ENCODE results near the gene ADAMTSL3. TPM values are rescaled to one million over a fixed set of nuclear protein-coding genes. Genes with fewer than 3 reads are reported as not detected.

ADAMTSL3 gene
- total and polyA plus RNA-seq, 2 of the 4 experiments (the other 2 are of a cell fraction), result under 0.01 to 0.02 TPM

- in situ Hi-C loops (cut with MboI; ENCODE audit: low sequenced_read_pairs), result no loop called here
- Histone ChIP-seq H3K23ac (ENCODE audit: low read depth, low read length) (no peak overlapping the region), H2AK5ac (ENCODE audit: low read depth, low read length) (no peak overlapping the region), H3K79me1 (ENCODE audit: low read depth in 1 of 2, low read length in 2 of 2) (no peaks in the 10 kb centered on the region), H2BK120ac (ENCODE audit: low read depth, low read length) (no peak overlapping the region), H2BK5ac (ENCODE audit: low read depth, low read length, poor library complexity, severe bottlenecking) (no peak overlapping the region), H2BK20ac (ENCODE audit: low read depth, low read length) (no peak overlapping the region), H3K27me3 (ENCODE audit: control insufficient read depth, insufficient read depth, low read length) (no peaks in the 10 kb centered on the region; the same call in 1 of the 2 replicates), H3K9me3 (ENCODE audit: control insufficient read depth, insufficient read depth, low read length) (no peaks in the 10 kb centered on the region), H2AK9ac (replicated peaks; ENCODE audit: low read depth, low read length, poor library complexity) (no peak overlapping the region), H3K18ac (ENCODE audit: low read depth, low read length) (no peak overlapping the region), H3K36me3 (ENCODE audit: control insufficient read depth, insufficient read depth, low read length) (no peaks in the 10 kb centered on the region), H3K4ac (ENCODE audit: low read depth, low read length) (no peak overlapping the region), H3K4me2 (ENCODE audit: low read depth, low read length) (no peak overlapping the region), H2BK15ac (ENCODE audit: low read depth, low read length) (no peak overlapping the region), H3K9me1 (ENCODE audit: insufficient read depth, low read length) (no peaks in the 10 kb centered on the region), H4K5ac (ENCODE audit: low read depth, low read length) (no peak overlapping the region), H2AFZ (replicated peaks; ENCODE audit: low read length, poor library complexity) (no peak overlapping the region), H4K91ac (ENCODE audit: insufficient read depth, low read depth, low read length) (no peak overlapping the region), H3K4me3 (ENCODE audit: insufficient read depth, low read depth, low read length) (no peak overlapping the region), H3K9ac (ENCODE audit: low read depth, low read length) (no peak overlapping the region), H4K8ac (ENCODE audit: low read depth in 2 of 2, low read length in 2 of 2) (no peak overlapping the region), H3K4me1 (ENCODE audit: control insufficient read depth, insufficient read depth, low read length) (no peaks in the 10 kb centered on the region), H3K14ac (replicated peaks; ENCODE audit: low read depth, low read length) (no peak overlapping the region), H3K56ac (ENCODE audit: extremely low read depth, insufficient read depth, low read length) (no peak overlapping the region), H3K27ac (ENCODE audit: insufficient read depth, low read length) (no peak overlapping the region), H4K20me1 (ENCODE audit: insufficient read depth, low read length) (no peaks in the 10 kb centered on the region)
- CTCF ChIA-PET, result no interaction called here
- intact Hi-C loops (cut with micrococcal nuclease), result no loop called here
- no TSS peak for BruUV-seq (replicated peaks)
- no peak for ATAC-seq (ENCODE audit: low read depth)
- no peak for TF ChIP-seq RAD21 (IDR thresholded peaks at IDR 0.05; ENCODE audit: low read length)
- TF ChIP-seq NFE2L2 (IDR thresholded peaks at IDR 0.05; ENCODE audit: low read depth, low read length), result no peak
- TF ChIP-seq ELK1 (IDR thresholded peaks at IDR 0.05; ENCODE audit: borderline replicate concordance, low read depth, low read length), result no peak
- no peak for TF ChIP-seq RCOR1 (IDR thresholded peaks at IDR 0.05; ENCODE audit: insufficient replicate concordance, low read length)
- TF ChIP-seq MAFK (IDR thresholded peaks at IDR 0.05; ENCODE audit: low read depth, low read length), result no peak
- no peak for TF ChIP-seq FOS (IDR thresholded peaks at IDR 0.05; ENCODE audit: low read depth, low read length)
- no peak for TF ChIP-seq BHLHE40 (IDR thresholded peaks at IDR 0.05; ENCODE audit: low read depth, low read length)
- TF ChIP-seq POLR2A (IDR thresholded peaks at IDR 0.05; ENCODE audit: low read depth, low read length), result no peak
- TF ChIP-seq RFX5 (IDR thresholded peaks at IDR 0.05; ENCODE audit: low read depth, low read length), result no peak
- TF ChIP-seq MXI1 (IDR thresholded peaks at IDR 0.05; ENCODE audit: borderline replicate concordance, low read depth, low read length), result no peak
- no peak for TF ChIP-seq MAZ (IDR thresholded peaks at IDR 0.05; ENCODE audit: borderline replicate concordance, low read depth, low read length)
- no peak for TF ChIP-seq CEBPB (IDR thresholded peaks at IDR 0.05; ENCODE audit: low read depth, low read length)
- no peak for TF ChIP-seq USF2 (IDR thresholded peaks at IDR 0.05; ENCODE audit: low read depth, low read length)
- TF ChIP-seq CHD1 (IDR thresholded peaks at IDR 0.05; ENCODE audit: low read depth, low read length), result no peak
- no peak for TF ChIP-seq SMC3 (IDR thresholded peaks at IDR 0.05; ENCODE audit: low read depth, low read length)
- no peak for TF ChIP-seq CTCF (conservative IDR thresholded peaks at IDR 0.05; ENCODE audit: low read depth, low read length)
- dilution Hi-C loops (cut with HindIII; ENCODE audit: low sequenced_read_pairs, unreplicated experiment), result no loop called here
- POLR2A ChIA-PET (ENCODE audit: unreplicated experiment), result interaction anchor here (0.5 kb wide), 1 partner anchor 47 kb away, joined by 3 read pairs; no protein-coding TSS in a partner anchor
- DNase-seq, result no peak
- WGBS, 2 experiments (ENCODE audit: extremely low coverage in 2 of 2, insufficient read length in 1 of 2), result 60% methylated on average over 1 of the region's 4 CpGs; no CpG with 5 or more reads in 1 of the 2 experiments
Measured at GRCh38 chr15:83892498-83892897, 238.6 kb downstream of the ADAMTSL3 start.
